Measurements from ENCODE around the gene RPLP2. TPM values are rescaled to one million over a fixed set of nuclear protein-coding genes. Genes with fewer than 3 reads are reported as not detected.

The RPLP2 gene
- total RNA-seq, 4 donors from 2014 or later: 314 to 600 (median 440) TPM

GRCh38 chr11:830295-831117 is 20.7 kb downstream of the RPLP2 start:
- H3K4me3 ChIP-seq: peak overlapping the region; percentile 37 to 59 (median 47)
- peaks cover 18 to 40% (median 36%) of the 10 kb centered on the region in 3 donors for H3K27me3 ChIP-seq
- DNase-seq: peak in 1 of 2 donors; percentile 63

GRCh38 chr11:831118-831864 is 21.5 kb downstream of the RPLP2 start:
- Histone ChIP-seq H3K9me3 (no peaks in the 10 kb centered on the region), H3K4me3 (no peak overlapping the region), H3K4me1 (peaks cover 22 to 44% of the 10 kb centered on the region in 2 donors), H3K27me3 (peaks cover 13 to 37% (median 28%) of the 10 kb centered on the region in 3 donors), H3K27ac (peak overlapping the region in 1 of 4 donors; percentile 85), H3K36me3 (peaks cover 0 to 6% of the 10 kb centered on the region in 2 donors)
- DNase-seq (peak in 1 of 2 donors; percentile 52), ATAC-seq (no peak)
- peak in 1 of 2 donors; percentile 11 for TF ChIP-seq POLR2A (IDR thresholded peaks at IDR 0.05)
- TF ChIP-seq, protein P1, sequence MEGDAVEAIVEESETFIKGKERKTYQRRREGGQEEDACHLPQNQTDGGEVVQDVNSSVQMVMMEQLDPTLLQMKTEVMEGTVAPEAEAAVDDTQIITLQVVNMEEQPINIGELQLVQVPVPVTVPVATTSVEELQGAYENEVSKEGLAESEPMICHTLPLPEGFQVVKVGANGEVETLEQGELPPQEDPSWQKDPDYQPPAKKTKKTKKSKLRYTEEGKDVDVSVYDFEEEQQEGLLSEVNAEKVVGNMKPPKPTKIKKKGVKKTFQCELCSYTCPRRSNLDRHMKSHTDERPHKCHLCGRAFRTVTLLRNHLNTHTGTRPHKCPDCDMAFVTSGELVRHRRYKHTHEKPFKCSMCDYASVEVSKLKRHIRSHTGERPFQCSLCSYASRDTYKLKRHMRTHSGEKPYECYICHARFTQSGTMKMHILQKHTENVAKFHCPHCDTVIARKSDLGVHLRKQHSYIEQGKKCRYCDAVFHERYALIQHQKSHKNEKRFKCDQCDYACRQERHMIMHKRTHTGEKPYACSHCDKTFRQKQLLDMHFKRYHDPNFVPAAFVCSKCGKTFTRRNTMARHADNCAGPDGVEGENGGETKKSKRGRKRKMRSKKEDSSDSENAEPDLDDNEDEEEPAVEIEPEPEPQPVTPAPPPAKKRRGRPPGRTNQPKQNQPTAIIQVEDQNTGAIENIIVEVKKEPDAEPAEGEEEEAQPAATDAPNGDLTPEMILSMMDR (IDR thresholded peaks at IDR 0.05 in 4 of 5, conservative IDR thresholded peaks at IDR 0.05 in 1 of 5): no peak
- intact Hi-C loops (cut with DNase I; ENCODE audit: low total_unique reads) (no loop called here), in situ Hi-C loops (cut with MboI; ENCODE audit: low sequenced_read_pairs in 4 of 4) (no loop called here)

More at GRCh38 chr11:830295-831117, 20.7 kb downstream of the RPLP2 start:
- no peak for ATAC-seq
- intact Hi-C loops (cut with DNase I; ENCODE audit: low total_unique reads): no loop called here
- in situ Hi-C loops (cut with MboI; ENCODE audit: low sequenced_read_pairs in 4 of 4): no loop called here
- TF ChIP-seq POLR2A (IDR thresholded peaks at IDR 0.05): no peak
- TF ChIP-seq, protein P1 (IDR thresholded peaks at IDR 0.05 in 4 of 5, conservative IDR thresholded peaks at IDR 0.05 in 1 of 5): no peak
- no peaks in the 10 kb centered on the region for H3K9me3 ChIP-seq
- peaks cover 22 to 44% of the 10 kb centered on the region in 2 donors for H3K4me1 ChIP-seq
- peak overlapping the region in 2 of 4 donors; percentile 69 to 75 for H3K27ac ChIP-seq
- H3K36me3 ChIP-seq: peaks cover 0 to 1% of the 10 kb centered on the region in 2 donors

GRCh38 chr11:831961-832528 is 22.3 kb downstream of the RPLP2 start:
- peaks cover 0 to 14% of the 10 kb centered on the region in 2 donors for H3K36me3 ChIP-seq
- ATAC-seq (no peak), DNase-seq (no peak)
- peaks cover 13 to 31% (median 25%) of the 10 kb centered on the region in 3 donors for H3K27me3 ChIP-seq
- peak overlapping the region; percentile 50 to 81 (median 64) for H3K4me3 ChIP-seq
- in situ Hi-C loops (cut with MboI; ENCODE audit: low sequenced_read_pairs in 4 of 4): no loop called here
- no peaks in the 10 kb centered on the region for H3K9me3 ChIP-seq
- TF ChIP-seq POLR2A (IDR thresholded peaks at IDR 0.05): no peak
- TF ChIP-seq, protein P1 (IDR thresholded peaks at IDR 0.05 in 4 of 5, conservative IDR thresholded peaks at IDR 0.05 in 1 of 5): no peak
- intact Hi-C loops (cut with DNase I; ENCODE audit: low total_unique reads): no loop called here
- H3K27ac ChIP-seq: peak overlapping the region; percentile 48 to 85 (median 79)
- peaks cover 22 to 40% of the 10 kb centered on the region in 2 donors for H3K4me1 ChIP-seq

DNA sequence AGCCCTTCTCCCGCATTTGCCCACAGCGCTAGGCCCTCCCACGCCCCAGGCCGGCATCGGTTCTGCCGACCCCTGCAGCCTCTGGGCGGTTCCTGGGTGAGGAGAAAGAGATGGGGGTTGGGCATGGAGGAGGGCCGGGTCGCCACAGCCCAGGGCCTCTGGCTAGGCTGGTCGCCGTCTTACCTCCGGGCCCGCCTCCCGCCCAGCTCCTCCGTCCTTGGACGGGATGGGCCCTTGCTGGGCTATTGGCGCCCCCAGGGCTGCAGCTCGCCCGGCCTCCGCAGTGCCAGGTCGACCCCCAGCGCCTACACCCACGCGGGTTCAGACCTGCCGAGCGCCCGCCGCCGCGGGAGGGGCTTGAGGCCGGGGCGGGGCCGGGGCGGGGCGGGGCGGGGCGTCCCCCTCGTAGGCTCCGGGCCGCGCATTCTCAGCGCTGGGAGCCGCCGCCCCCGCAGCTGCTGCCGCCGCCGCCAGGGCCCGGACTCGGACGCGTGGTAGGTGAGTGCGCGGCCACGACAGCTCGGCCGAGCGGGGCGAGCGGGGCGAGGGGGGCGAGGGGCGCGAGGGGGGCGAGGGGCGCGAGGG is 22.9 kb downstream of the RPLP2 start, which contains the start of gene CD151:
Gene CD151, plus strand, starts transcription at position 424 of the 585 bp plus-strand sequence. CDS start 3,118 bp downstream, outside the sequence.
- H3K4me1 ChIP-seq: peaks cover 22 to 40% of the 10 kb centered on the region in 2 donors
- peaks cover 0 to 19% of the 10 kb centered on the region in 2 donors for H3K36me3 ChIP-seq
- DNase-seq (peak in 1 of 2 donors; percentile 44), ATAC-seq (peak; percentile 34 to 65)
- intact Hi-C loops (cut with DNase I; ENCODE audit: low total_unique reads) (loop anchor here (1.0 kb wide), 1 partner anchor 9 kb away; no protein-coding TSS in a partner anchor), in situ Hi-C loops (cut with MboI; ENCODE audit: low sequenced_read_pairs in 4 of 4) (no loop called here)
- H3K9me3 ChIP-seq: no peaks in the 10 kb centered on the region
- peak within 1 kb of the TSS; percentile 63 to 81 (median 68) for H3K4me3 ChIP-seq
- TF ChIP-seq POLR2A (IDR thresholded peaks at IDR 0.05): peak in 1 of 2 donors; percentile 17
- TF ChIP-seq, protein P1 (IDR thresholded peaks at IDR 0.05 in 4 of 5, conservative IDR thresholded peaks at IDR 0.05 in 1 of 5): peak in 1 of 5 experiments; percentile 45
- H3K27ac ChIP-seq: peak within 1 kb of the TSS; percentile 84 to 97 (median 88)
- peaks cover 13 to 27% (median 22%) of the 10 kb centered on the region in 3 donors for H3K27me3 ChIP-seq
